K562 (cell line): ENCODE measurements around the gene BNIP5. TPM values are rescaled to one million over a fixed set of nuclear protein-coding genes. Genes with fewer than 3 reads are reported as not detected.

Experiments
- CBFA2T2 ChIP-seq: fragments of 450-650 bp; conservative IDR thresholded peaks from 2 replicates; pipeline ENCODE4 v1.6.1; 2017; ENCODE audit warnings: mild to moderate bottlenecking
- CBFB ChIP-seq: sonication (generic); formaldehyde crosslinking; IDR thresholded peaks from 2 replicates; pipeline ENCODE4 v1.4.0; 2020; ENCODE audit warnings: mild to moderate bottlenecking, missing genetic modification reagents
- FOXJ3 ChIP-seq: sonication (generic); formaldehyde crosslinking; IDR thresholded peaks from 2 replicates; pipeline ENCODE4 v1.4.0; 2020; ENCODE audit warnings: mild to moderate bottlenecking, missing genetic modification reagents
- HDAC2 ChIP-seq: fragments of 450-650 bp; IDR thresholded peaks from 2 replicates; pipeline ENCODE4 v1.6.1; 2016; ENCODE audit warnings: mild to moderate bottlenecking
- MED1 ChIP-seq: sonication (generic); formaldehyde crosslinking; IDR thresholded peaks from 2 replicates; pipeline ENCODE4 v1.8.1; 2023; ENCODE audit warnings: missing genetic modification reagents, borderline replicate concordance
- MYBL2 ChIP-seq, 2 experiments: fragments of 450-650 bp in 1 of 2; sonication (generic) in 1 of 2; formaldehyde crosslinking in 1 of 2; IDR thresholded peaks; 2 replicates each; pipeline versions ENCODE4 v1.6.1 to v1.8.1; 2017 to 2022; ENCODE audit warnings: borderline replicate concordance in 1 of 2, inconsistent platforms in 1 of 2, low read depth in 1 of 2, mild to moderate bottlenecking in 1 of 2, missing genetic modification reagents in 1 of 2, moderate library complexity in 1 of 2
- SNIP1 ChIP-seq: fragments of 450-650 bp; IDR thresholded peaks from 2 replicates; pipeline ENCODE4 v1.7.1; 2017; ENCODE audit warnings: low read depth, mild to moderate bottlenecking
- TCF3 ChIP-seq: sonication (generic); formaldehyde crosslinking; IDR thresholded peaks from 2 replicates; pipeline ENCODE4 v1.4.0; 2020; ENCODE audit warnings: mild to moderate bottlenecking, missing genetic modification reagents
- THAP7 ChIP-seq: fragments of 250-450 bp; sonication (Bioruptor Pico); IDR thresholded peaks from 2 replicates; pipeline ENCODE4 v1.5.0; 2021
- ZNF124 ChIP-seq: sonication (generic); formaldehyde crosslinking; IDR thresholded peaks from 2 replicates; pipeline ENCODE4 v1.8.1; 2022; ENCODE audit warnings: missing genetic modification reagents
- ZNF518B ChIP-seq: fragments of 250-450 bp; sonication (Bioruptor Pico); IDR thresholded peaks from 2 replicates; pipeline ENCODE4 v1.5.0; 2021; ENCODE audit warnings: mild to moderate bottlenecking, moderate library complexity
- ZNF592 ChIP-seq: fragments of 450-650 bp; IDR thresholded peaks from 2 replicates; pipeline ENCODE4 v1.6.1; 2017; ENCODE audit warnings: antibody characterized with exemption, mild to moderate bottlenecking
- polyA plus RNA-seq, 8 experiments: library from polyadenylated mRNA; depleted of rRNA in 4 of 8; stranded (reverse) in 5 of 8; unstranded in 3 of 8; fragments of >200 nt; fragmentation: Nextera tagmentation in 2 of 8; fragmentation: Illumina TruSeq in 1 of 8; extraction: Ambion mirVana in 2 of 8; extraction: Trizol in 1 of 8; gene quantifications; 2 replicates each; pipeline versions ENCODE4 v1.2.1 to v1.2.3, GENCODE V29; 2011 to 2014; ENCODE audit warnings: inconsistent platforms in 1 of 8, missing spikeins in 1 of 8
- total RNA-seq, 7 experiments: library from RNA; depleted of rRNA in 6 of 7; stranded (reverse); fragments of >200 nt in 6 of 7; fragmentation: Illumina TruSeq in 2 of 7; extraction: Trizol in 2 of 7; gene quantifications; 2 replicates each; pipeline versions ENCODE4 v1.2.1 to v1.2.3, GENCODE V29; 2011 to 2021; ENCODE audit warnings: low replicate concordance in 1 of 7
- TF ChIP-seq, protein P1 (sequence below): fragments of 150-350 bp; IDR thresholded peaks from 2 replicates; pipeline ENCODE4 v1.6.1; 2014; ENCODE audit warnings: low read depth, mild to moderate bottlenecking, low read length, borderline replicate concordance
- TF ChIP-seq, protein P2 (sequence below): fragments of 450-650 bp; formaldehyde crosslinking; IDR thresholded peaks from 2 replicates; pipeline ENCODE4 v1.4.0; 2022; ENCODE audit warnings: mild to moderate bottlenecking, moderate library complexity

The BNIP5 gene
- total and polyA plus RNA-seq, 9 of the 15 experiments (the other 6 are each of a cell fraction or from before 2014, with no cell fraction given), result not detected

GRCh38 chr6:36345681-36346466 is 9.2 kb upstream of the BNIP5 start (continued):
- TF ChIP-seq CBFB (CRISPR knock-in tag), result no peak
- TF ChIP-seq ZNF592, result no peak
- TF ChIP-seq MED1 (CRISPR knock-in tag), result no peak
- TF ChIP-seq FOXJ3 (CRISPR knock-in tag), result no peak
- TF ChIP-seq MYBL2 (IDR thresholded peaks at IDR 0.05; ENCODE audit: low read depth), result no peak
- TF ChIP-seq MYBL2 (CRISPR knock-in tag; IDR thresholded peaks at IDR 0.05; ENCODE audit: borderline replicate concordance), result no peak
- TF ChIP-seq HDAC2, result no peak
- TF ChIP-seq, protein P1, sequence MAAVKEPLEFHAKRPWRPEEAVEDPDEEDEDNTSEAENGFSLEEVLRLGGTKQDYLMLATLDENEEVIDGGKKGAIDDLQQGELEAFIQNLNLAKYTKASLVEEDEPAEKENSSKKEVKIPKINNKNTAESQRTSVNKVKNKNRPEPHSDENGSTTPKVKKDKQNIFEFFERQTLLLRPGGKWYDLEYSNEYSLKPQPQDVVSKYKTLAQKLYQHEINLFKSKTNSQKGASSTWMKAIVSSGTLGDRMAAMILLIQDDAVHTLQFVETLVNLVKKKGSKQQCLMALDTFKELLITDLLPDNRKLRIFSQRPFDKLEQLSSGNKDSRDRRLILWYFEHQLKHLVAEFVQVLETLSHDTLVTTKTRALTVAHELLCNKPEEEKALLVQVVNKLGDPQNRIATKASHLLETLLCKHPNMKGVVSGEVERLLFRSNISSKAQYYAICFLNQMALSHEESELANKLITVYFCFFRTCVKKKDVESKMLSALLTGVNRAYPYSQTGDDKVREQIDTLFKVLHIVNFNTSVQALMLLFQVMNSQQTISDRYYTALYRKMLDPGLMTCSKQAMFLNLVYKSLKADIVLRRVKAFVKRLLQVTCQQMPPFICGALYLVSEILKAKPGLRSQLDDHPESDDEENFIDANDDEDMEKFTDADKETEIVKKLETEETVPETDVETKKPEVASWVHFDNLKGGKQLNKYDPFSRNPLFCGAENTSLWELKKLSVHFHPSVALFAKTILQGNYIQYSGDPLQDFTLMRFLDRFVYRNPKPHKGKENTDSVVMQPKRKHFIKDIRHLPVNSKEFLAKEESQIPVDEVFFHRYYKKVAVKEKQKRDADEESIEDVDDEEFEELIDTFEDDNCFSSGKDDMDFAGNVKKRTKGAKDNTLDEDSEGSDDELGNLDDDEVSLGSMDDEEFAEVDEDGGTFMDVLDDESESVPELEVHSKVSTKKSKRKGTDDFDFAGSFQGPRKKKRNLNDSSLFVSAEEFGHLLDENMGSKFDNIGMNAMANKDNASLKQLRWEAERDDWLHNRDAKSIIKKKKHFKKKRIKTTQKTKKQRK, result no peak
- no peak for TF ChIP-seq THAP7 (CRISPR knock-in tag)
- no peak for TF ChIP-seq SNIP1
- TF ChIP-seq ZNF518B (CRISPR knock-in tag), result no peak
- TF ChIP-seq CBFA2T2, result no peak
- TF ChIP-seq, protein P2, sequence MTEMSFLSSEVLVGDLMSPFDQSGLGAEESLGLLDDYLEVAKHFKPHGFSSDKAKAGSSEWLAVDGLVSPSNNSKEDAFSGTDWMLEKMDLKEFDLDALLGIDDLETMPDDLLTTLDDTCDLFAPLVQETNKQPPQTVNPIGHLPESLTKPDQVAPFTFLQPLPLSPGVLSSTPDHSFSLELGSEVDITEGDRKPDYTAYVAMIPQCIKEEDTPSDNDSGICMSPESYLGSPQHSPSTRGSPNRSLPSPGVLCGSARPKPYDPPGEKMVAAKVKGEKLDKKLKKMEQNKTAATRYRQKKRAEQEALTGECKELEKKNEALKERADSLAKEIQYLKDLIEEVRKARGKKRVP (CRISPR knock-in tag), result no peak
- no peak for TF ChIP-seq TCF3
- no peak for TF ChIP-seq ZNF124 (CRISPR knock-in tag)
